Keratinocyte (primary cell): ENCODE results near the gene TXNDC2. TPM values are rescaled to one million over a fixed set of nuclear protein-coding genes. Genes with fewer than 3 reads are reported as not detected.

Experiments used
- DNase-seq: peaks from one replicate; pipeline ENCODE4 v3.0.0-alpha.2; 2011; ENCODE audit warnings: low read depth, missing footprints, low spot score
- FAIRE-seq: peaks from 2 replicates; lab custom pipeline; 2011; peaks lifted over from hg19 to GRCh38; lab: Jason Lieb, UNC
- H2AFZ ChIP-seq: 2 replicates; pipeline ENCODE4 v1.6.0; 2012; ENCODE audit warnings: low read length, control low read depth, inconsistent platforms; ENCODE audit not compliant: control insufficient read depth
- H3K27ac ChIP-seq: 2 replicates; pipeline ENCODE4 v1.5.1; 2011; ENCODE audit warnings: low read length; ENCODE audit not compliant: control insufficient read depth, insufficient read depth
- H3K27me3 ChIP-seq: 3 replicates; pipeline ENCODE4 v1.6.0; 2011; ENCODE audit warnings: low read length; ENCODE audit not compliant: control insufficient read depth, insufficient read depth; ENCODE audit errors: extremely low read depth
- H3K36me3 ChIP-seq, 2 experiments: 2 replicates in 1 of 2; 3 replicates in 1 of 2; pipeline ENCODE4 v1.5.1; 2011; ENCODE audit warnings: low read length in 2 of 2, mild to moderate bottlenecking in 1 of 2; ENCODE audit not compliant: control insufficient read depth in 2 of 2, insufficient read depth in 2 of 2; ENCODE audit errors: extremely low read depth in 1 of 2
- H3K4me1 ChIP-seq: 3 replicates; pipeline ENCODE4 v1.5.1; 2011; ENCODE audit warnings: low read length; ENCODE audit not compliant: control insufficient read depth, insufficient read depth; ENCODE audit errors: extremely low read depth
- H3K4me2 ChIP-seq: 3 replicates; pipeline ENCODE4 v1.6.0; 2011; ENCODE audit warnings: low read depth, low read length; ENCODE audit not compliant: control insufficient read depth, insufficient read depth; ENCODE audit errors: extremely low read depth
- H3K4me3 ChIP-seq, 3 experiments: fragments of 200-600 bp in 1 of 3; sonication (generic) in 1 of 3; 2 replicates in 2 of 3; 3 replicates in 1 of 3; pipeline ENCODE4 v1.5.1; 2011 to 2016; ENCODE audit warnings: low read length in 3 of 3, mild to moderate bottlenecking in 3 of 3, control low read depth in 2 of 3, inconsistent platforms in 1 of 3, low read depth in 1 of 3, mixed read lengths in 1 of 3, mixed run types in 1 of 3, moderate library complexity in 1 of 3; ENCODE audit not compliant: control insufficient read depth in 2 of 3, insufficient read depth in 2 of 3; ENCODE audit errors: extremely low read depth in 1 of 3
- H3K79me2 ChIP-seq: 2 replicates; pipeline ENCODE4 v1.6.0; 2012; ENCODE audit warnings: low read length; ENCODE audit not compliant: control insufficient read depth, insufficient read depth
- H3K9ac ChIP-seq: 3 replicates; pipeline ENCODE4 v1.6.0; 2011; ENCODE audit warnings: low read length; ENCODE audit not compliant: control insufficient read depth, insufficient read depth; ENCODE audit errors: extremely low read depth
- H3K9me1 ChIP-seq: 3 replicates; pipeline ENCODE4 v1.6.0; 2011; ENCODE audit warnings: low read length; ENCODE audit not compliant: control insufficient read depth, insufficient read depth; ENCODE audit errors: extremely low read depth
- H3K9me3 ChIP-seq: 2 replicates; pipeline ENCODE4 v1.5.1; 2012; ENCODE audit warnings: low read depth, low read length; ENCODE audit not compliant: control insufficient read depth
- H4K20me1 ChIP-seq: 3 replicates; pipeline ENCODE4 v1.6.0; 2011; ENCODE audit warnings: low read length; ENCODE audit not compliant: control insufficient read depth, insufficient read depth; ENCODE audit errors: extremely low read depth
- EZH2 ChIP-seq: IDR thresholded peaks from one replicate; pipeline ENCODE4 v1.6.1; 2012; ENCODE audit warnings: inconsistent platforms, mild to moderate bottlenecking, low read length, moderate library complexity
- dilution Hi-C: fragments of 300-500 bp; cut with MboI; formaldehyde crosslinking; loops from one replicate; pipeline ENCODE4 v1.7.0; 2020; ENCODE audit warnings: low sequenced_read_pairs; ENCODE audit not compliant: extremely low pct_ligation_motif_present
- polyA plus RNA-seq, 5 experiments: library from polyadenylated mRNA; depleted of rRNA in 3 of 5; stranded (reverse) in 3 of 5; stranded (forward) in 1 of 5; unstranded in 1 of 5; fragments of >200 nt; gene quantifications; 1 replicate in 1 of 5; 2 replicates in 3 of 5; 3 replicates in 1 of 5; pipeline versions ENCODE4 v1.2.1 to v1.2.3, GENCODE V29; 2011 to 2012; ENCODE audit warnings: missing spikeins in 2 of 5, low read depth in 1 of 5, low replicate concordance in 1 of 5
- TF ChIP-seq, protein P1 (sequence below), 3 experiments: IDR thresholded peaks in 1 of 3; conservative IDR thresholded peaks in 1 of 3; optimal IDR thresholded peaks in 1 of 3; 2 replicates in 2 of 3; 3 replicates in 1 of 3; pipeline versions ENCODE3 to v1.5.1; 2011; ENCODE audit warnings: low read length in 3 of 3, mild to moderate bottlenecking in 3 of 3, moderate library complexity in 2 of 3, control low read depth in 1 of 3, inconsistent platforms in 1 of 3; ENCODE audit not compliant: insufficient read depth in 2 of 3; ENCODE audit errors: extremely low read depth in 1 of 3

The TXNDC2 gene
- polyA plus RNA-seq, 1 donor (not counting 4 experiments of a cell fraction or from before 2014, with no cell fraction given), result not detected

GRCh38 chr18:9845256-9845655 lies 40.5 kb upstream of the TXNDC2 start:
- Histone ChIP-seq H3K27me3 (no peaks in the 10 kb centered on the region), H3K79me2 (no peaks in the 10 kb centered on the region), H3K9ac (no peak overlapping the region), H3K4me3 (no peak overlapping the region), H3K4me1 (peaks cover 14% of the 10 kb centered on the region), H3K9me3 (no peaks in the 10 kb centered on the region), H3K27ac (no peak overlapping the region), H4K20me1 (no peaks in the 10 kb centered on the region), H3K36me3 (no peaks in the 10 kb centered on the region), H2AFZ (no peak overlapping the region), H3K9me1 (no peaks in the 10 kb centered on the region), H3K4me2 (no peak overlapping the region)
- dilution Hi-C loops, result no loop called here
- FAIRE-seq (no peak), DNase-seq (no peak)
- TF ChIP-seq EZH2, result no peak
- TF ChIP-seq, protein P1, sequence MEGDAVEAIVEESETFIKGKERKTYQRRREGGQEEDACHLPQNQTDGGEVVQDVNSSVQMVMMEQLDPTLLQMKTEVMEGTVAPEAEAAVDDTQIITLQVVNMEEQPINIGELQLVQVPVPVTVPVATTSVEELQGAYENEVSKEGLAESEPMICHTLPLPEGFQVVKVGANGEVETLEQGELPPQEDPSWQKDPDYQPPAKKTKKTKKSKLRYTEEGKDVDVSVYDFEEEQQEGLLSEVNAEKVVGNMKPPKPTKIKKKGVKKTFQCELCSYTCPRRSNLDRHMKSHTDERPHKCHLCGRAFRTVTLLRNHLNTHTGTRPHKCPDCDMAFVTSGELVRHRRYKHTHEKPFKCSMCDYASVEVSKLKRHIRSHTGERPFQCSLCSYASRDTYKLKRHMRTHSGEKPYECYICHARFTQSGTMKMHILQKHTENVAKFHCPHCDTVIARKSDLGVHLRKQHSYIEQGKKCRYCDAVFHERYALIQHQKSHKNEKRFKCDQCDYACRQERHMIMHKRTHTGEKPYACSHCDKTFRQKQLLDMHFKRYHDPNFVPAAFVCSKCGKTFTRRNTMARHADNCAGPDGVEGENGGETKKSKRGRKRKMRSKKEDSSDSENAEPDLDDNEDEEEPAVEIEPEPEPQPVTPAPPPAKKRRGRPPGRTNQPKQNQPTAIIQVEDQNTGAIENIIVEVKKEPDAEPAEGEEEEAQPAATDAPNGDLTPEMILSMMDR (optimal IDR thresholded peaks at IDR 0.05 in 1 of 3, IDR thresholded peaks at IDR 0.05 in 1 of 3, conservative IDR thresholded peaks at IDR 0.05 in 1 of 3; ENCODE audit: extremely low read depth in 1 of 3, insufficient read depth in 2 of 3, low read length in 3 of 3), result no peak

- dilution Hi-C loops, result no loop called here
- DNase-seq (no peak), FAIRE-seq (no peak)
Observed at GRCh38 chr18:9846162-9846925, 39.4 kb upstream of the TXNDC2 start.

More at GRCh38 chr18:9846162-9846925, 39.4 kb upstream of the TXNDC2 start:
- H3K9me3 ChIP-seq, result no peaks in the 10 kb centered on the region
- no peaks in the 10 kb centered on the region for H3K27me3 ChIP-seq
- H3K4me1 ChIP-seq, result peaks cover 25% of the 10 kb centered on the region
- TF ChIP-seq, protein P1 (optimal IDR thresholded peaks at IDR 0.05 in 1 of 3, IDR thresholded peaks at IDR 0.05 in 1 of 3, conservative IDR thresholded peaks at IDR 0.05 in 1 of 3; ENCODE audit: extremely low read depth in 1 of 3, insufficient read depth in 2 of 3, low read length in 3 of 3), result no peak
- TF ChIP-seq EZH2, result no peak
- H3K79me2 ChIP-seq, result no peaks in the 10 kb centered on the region
- no peaks in the 10 kb centered on the region for H3K9me1 ChIP-seq
- no peak overlapping the region for H3K9ac ChIP-seq
- H3K27ac ChIP-seq, result no peak overlapping the region
- H3K4me3 ChIP-seq, result no peak overlapping the region
- H3K36me3 ChIP-seq, result no peaks in the 10 kb centered on the region
- no peaks in the 10 kb centered on the region for H4K20me1 ChIP-seq
- no peak overlapping the region for H3K4me2 ChIP-seq
- H2AFZ ChIP-seq, result no peak overlapping the region
